Measurements from ENCODE around the gene NOP9.

GRCh38 chr14:24278424-24278823, 21.2 kb upstream of the NOP9 start:
- TF ChIP-seq L3MBTL2 (conservative IDR thresholded peaks at IDR 0.05): no peak
- no peak for TF ChIP-seq FOXM1 (IDR thresholded peaks at IDR 0.05; ENCODE audit: borderline replicate concordance)
- no peak for TF ChIP-seq BHLHE40 (IDR thresholded peaks at IDR 0.05; ENCODE audit: borderline replicate concordance)
- no peak for TF ChIP-seq ZNF384 (IDR thresholded peaks at IDR 0.05)
- no peak for TF ChIP-seq SUZ12 (IDR thresholded peaks at IDR 0.05)
- TF ChIP-seq SP1 (IDR thresholded peaks at IDR 0.05): no peak
- no peak for TF ChIP-seq FOXA1 (IDR thresholded peaks at IDR 0.05)
- TF ChIP-seq NFRKB (IDR thresholded peaks at IDR 0.05): no peak
- TF ChIP-seq ARNT (IDR thresholded peaks at IDR 0.05): no peak

Data from HEK293T (cell line).